HFFc6 (cell line): ENCODE results near the gene SPHKAP. TPM values are rescaled to one million over a fixed set of nuclear protein-coding genes. Genes with fewer than 3 reads are reported as not detected.

Experiments
- DNase-seq: peaks from one replicate; pipeline ENCODE4 v3.0.0-alpha.2; 2018
- H3K27ac Mint-ChIP-seq: 2 replicates; pipeline ENCODE4 v1.8.0; 2020; ENCODE audit warnings: mild to moderate bottlenecking, mixed read lengths
- H3K27me3 Mint-ChIP-seq: 2 replicates; pipeline ENCODE4 v1.8.0; 2021; ENCODE audit warnings: mild to moderate bottlenecking, moderate library complexity, mixed read lengths; ENCODE audit not compliant: insufficient read depth
- H3K36me3 Mint-ChIP-seq: 2 replicates; pipeline ENCODE4 v1.8.0; 2021; ENCODE audit warnings: low read depth, mixed read lengths
- H3K4me1 Mint-ChIP-seq: 2 replicates; pipeline ENCODE4 v1.8.0; 2020; ENCODE audit warnings: low read depth, mixed read lengths
- H3K4me3 Mint-ChIP-seq: 2 replicates; pipeline ENCODE4 v1.8.0; 2020; ENCODE audit warnings: mild to moderate bottlenecking, moderate library complexity, mixed read lengths
- H3K9me3 Mint-ChIP-seq: 2 replicates; pipeline ENCODE4 v1.8.0; 2020; ENCODE audit warnings: mild to moderate bottlenecking, mixed read lengths
- CTCF ChIP-seq: fragments of 200-600 bp; sonication (generic); IDR thresholded peaks from 2 replicates; pipeline ENCODE4 v1.5.0; 2021; ENCODE audit warnings: antibody characterized with exemption, mild to moderate bottlenecking
- total RNA-seq, 6 experiments: library from RNA; stranded (reverse); fragmentation: NEBNext Ultra II Directional; extraction: Animal tissue kit (Norgen Biotek cat#: 25700); gene quantifications; 2 replicates in 1 of 6; 3 replicates in 5 of 6; pipeline ENCODE4 v1.2.3, GENCODE V29; 2021

The SPHKAP gene
- total RNA-seq, 6 experiments from 2014 or later, result 0.52 to 0.94 (median 0.84) TPM

- DNase-seq, result no peak
- Mint-ChIP-seq H3K27me3 (no peaks in the 10 kb centered on the region), H3K27ac (no peak overlapping the region), H3K36me3 (no peaks in the 10 kb centered on the region), H3K9me3 (no peaks in the 10 kb centered on the region; the same call in 1 of the 2 replicates), H3K4me3 (no peak overlapping the region), H3K4me1 (0 out of 2 replicates have a peak, but pooled peaks cover 5% of the 10 kb centered on the region)
- TF ChIP-seq CTCF, result no peak
Measured at GRCh38 chr2:228038967-228039366, 142.5 kb downstream of the SPHKAP start.

GRCh38 chr2:228037915-228038314 lies 143.6 kb downstream of the SPHKAP start:
- H3K4me1 Mint-ChIP-seq, result 0 out of 2 replicates have a peak, but pooled peaks cover 5% of the 10 kb centered on the region
- H3K27ac Mint-ChIP-seq, result no peak overlapping the region
- DNase-seq, result no peak
- no peaks in the 10 kb centered on the region for H3K36me3 Mint-ChIP-seq
- no peaks in the 10 kb centered on the region; the same call in 1 of the 2 replicates for H3K9me3 Mint-ChIP-seq
- no peaks in the 10 kb centered on the region; the same call in 1 of the 2 replicates for H3K27me3 Mint-ChIP-seq
- no peak overlapping the region for H3K4me3 Mint-ChIP-seq
- no peak for TF ChIP-seq CTCF

GRCh38 chr2:228023619-228024018 lies 157.9 kb downstream of the SPHKAP start:
- Mint-ChIP-seq H3K27me3 (peaks cover 2% of the 10 kb centered on the region; the same call in 1 of the 2 replicates), H3K4me1 (no peaks in the 10 kb centered on the region), H3K27ac (no peak overlapping the region), H3K36me3 (no peaks in the 10 kb centered on the region), H3K4me3 (no peak overlapping the region), H3K9me3 (peaks cover 14% of the 10 kb centered on the region)
- DNase-seq, result no peak
- no peak for TF ChIP-seq CTCF

- no peak for DNase-seq
- no peak for TF ChIP-seq CTCF
- Mint-ChIP-seq H3K36me3 (no peaks in the 10 kb centered on the region), H3K4me3 (no peak overlapping the region), H3K27me3 (peaks cover 3% of the 10 kb centered on the region; the same call in 1 of the 2 replicates), H3K27ac (no peak overlapping the region), H3K4me1 (no peaks in the 10 kb centered on the region), H3K9me3 (peaks cover 32% of the 10 kb centered on the region)
Measured at GRCh38 chr2:228018311-228018710, 163.2 kb downstream of the SPHKAP start.

- no peak for DNase-seq
- no peaks in the 10 kb centered on the region for H3K36me3 Mint-ChIP-seq
- TF ChIP-seq CTCF, result no peak
- H3K27me3 Mint-ChIP-seq, result peaks cover 3% of the 10 kb centered on the region; the same call in 1 of the 2 replicates
- no peak overlapping the region for H3K4me3 Mint-ChIP-seq
- no peak overlapping the region for H3K27ac Mint-ChIP-seq
- H3K4me1 Mint-ChIP-seq, result no peaks in the 10 kb centered on the region
- peaks cover 32% of the 10 kb centered on the region for H3K9me3 Mint-ChIP-seq
Measured at GRCh38 chr2:228017784-228018183, 163.7 kb downstream of the SPHKAP start.

GRCh38 chr2:228016402-228016801 lies 165.1 kb downstream of the SPHKAP start:
- Mint-ChIP-seq H3K36me3 (no peaks in the 10 kb centered on the region), H3K27ac (no peak overlapping the region), H3K4me1 (no peaks in the 10 kb centered on the region), H3K9me3 (peaks cover 32% of the 10 kb centered on the region), H3K27me3 (peaks cover 3% of the 10 kb centered on the region; the same call in 1 of the 2 replicates), H3K4me3 (no peak overlapping the region)
- DNase-seq, result no peak
- no peak for TF ChIP-seq CTCF
